ENCODE results near the gene CADM1.
A peak's percentile ranks its signal among the peaks of the same experiment; 100 is the strongest.

Gene CADM1

DNA sequence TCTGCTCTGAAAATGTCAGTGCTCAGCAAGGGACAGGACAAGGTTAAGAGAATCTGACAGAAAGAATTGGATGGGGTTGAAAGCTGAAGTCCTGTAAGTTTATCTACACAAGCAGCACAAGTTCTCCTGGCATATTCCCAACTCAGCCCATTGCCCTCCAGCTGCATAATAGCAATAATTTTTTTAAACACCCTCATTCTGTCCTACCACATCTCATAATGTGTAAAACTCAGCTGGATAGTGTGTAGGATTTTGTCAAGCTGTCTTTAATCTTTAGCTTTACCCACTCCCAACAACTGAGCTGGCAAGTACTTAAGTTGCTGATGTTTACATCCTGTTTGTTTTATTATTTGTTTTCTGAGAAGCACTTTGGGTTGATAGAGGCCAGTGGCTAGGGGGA, 158.9 kb downstream of the CADM1 start:
- ChIA-PET CTCF (no interaction called here), POLR2A (ENCODE audit: low non-redundant PET) (no interaction called here)
- no peak for TF ChIP-seq CTCF (conservative IDR thresholded peaks at IDR 0.05; ENCODE audit: low read depth)
- DNase-seq (ENCODE audit: low spot score) = no peak
- H3K27ac ChIP-seq = no peak overlapping the region

- CTCF ChIA-PET = no interaction called here
- POLR2A ChIA-PET (ENCODE audit: low non-redundant PET) = no interaction called here
- DNase-seq (ENCODE audit: low spot score) = no peak
- TF ChIP-seq CTCF (conservative IDR thresholded peaks at IDR 0.05; ENCODE audit: low read depth) = no peak
- H3K27ac ChIP-seq = no peak overlapping the region
Observed at GRCh38 chr11:115344846-115345245, 159.4 kb downstream of the CADM1 start.

GRCh38 chr11:115342142-115342541, 162.1 kb downstream of the CADM1 start:
- ChIA-PET CTCF (interaction anchor here (0.6 kb wide), 2 partner anchors 121 to 161 kb away, joined by 3 to 4 read pairs; no protein-coding TSS in a partner anchor), POLR2A (ENCODE audit: low non-redundant PET) (no interaction called here)
- DNase-seq (ENCODE audit: low spot score) = no peak
- no peak for TF ChIP-seq CTCF (conservative IDR thresholded peaks at IDR 0.05; ENCODE audit: low read depth)
- H3K27ac ChIP-seq = no peak overlapping the region

GRCh38 chr11:115340874-115341273, 163.3 kb downstream of the CADM1 start:
- no peak for TF ChIP-seq CTCF (conservative IDR thresholded peaks at IDR 0.05; ENCODE audit: low read depth)

DNA sequence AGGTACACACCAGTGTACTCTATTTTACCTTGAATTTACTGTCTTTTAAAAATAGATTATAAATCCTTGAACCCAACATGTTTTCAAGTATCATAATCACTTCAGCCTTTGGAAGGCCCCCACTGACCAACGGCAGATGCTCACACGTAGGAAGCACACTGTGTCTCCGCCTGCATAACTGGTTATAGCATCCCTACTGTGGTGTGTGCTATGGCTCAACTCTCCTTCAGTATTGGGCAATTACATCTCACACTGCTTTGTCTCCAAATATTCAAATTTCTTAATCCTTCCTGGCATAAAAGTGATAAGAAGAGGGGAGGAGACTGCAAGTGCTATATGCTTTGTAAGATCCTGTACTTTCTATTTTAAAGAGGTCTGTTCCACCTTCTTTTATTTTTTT, 165.7 kb downstream of the CADM1 start:
- DNase-seq (ENCODE audit: low spot score) = no peak
- POLR2A ChIA-PET (ENCODE audit: low non-redundant PET) = no interaction called here
- CTCF ChIA-PET = no interaction called here
- TF ChIP-seq CTCF (conservative IDR thresholded peaks at IDR 0.05; ENCODE audit: low read depth) = no peak
- H3K27ac ChIP-seq = no peak overlapping the region

More at GRCh38 chr11:115340874-115341273, 163.3 kb downstream of the CADM1 start:
- ChIA-PET POLR2A (ENCODE audit: low non-redundant PET) (no interaction called here), CTCF (interaction anchor here (0.7 kb wide), 1 partner anchor 50 kb away, joined by 7 read pairs; no protein-coding TSS in a partner anchor)
- H3K27ac ChIP-seq = no peak overlapping the region
- DNase-seq (ENCODE audit: low spot score) = no peak

GRCh38 chr11:115334932-115335788, 169.1 kb downstream of the CADM1 start:
- POLR2A ChIA-PET (ENCODE audit: low non-redundant PET) = no interaction called here
- peak; percentile 78 for TF ChIP-seq CTCF (conservative IDR thresholded peaks at IDR 0.05; ENCODE audit: low read depth)
- CTCF ChIA-PET = interaction anchor here (0.5 to 0.9 kb wide), 7 partner anchors 39 to 1219 kb away, joined by 3 to 8 read pairs (median 4); no protein-coding TSS in a partner anchor
- H3K27ac ChIP-seq = no peak overlapping the region
- peak; percentile 20 for DNase-seq (ENCODE audit: low spot score)

Measured in RWPE1 (cell line).